SK-N-SH treated with all-trans-retinoic acid at 6 μM for 48 hours (cell line): Measurements from ENCODE around the gene RRAS2.

Experiments used
- ARNTL ChIP-seq: fragments of 450-650 bp; formaldehyde crosslinking; IDR thresholded peaks from 2 replicates; pipeline ENCODE4 v1.5.0; 2020; ENCODE audit warnings: low read depth, mild to moderate bottlenecking, moderate library complexity, borderline replicate concordance
- BACH2 ChIP-seq: fragments of 250-450 bp; sonication (Bioruptor Pico); IDR thresholded peaks from 2 replicates; pipeline ENCODE4 v1.9.0; 2021; ENCODE audit warnings: mild to moderate bottlenecking, borderline replicate concordance
- ESRRG ChIP-seq: fragments of 250-450 bp; sonication (Bioruptor Pico); IDR thresholded peaks from 2 replicates; pipeline ENCODE4 v1.6.1; 2021; ENCODE audit warnings: mild to moderate bottlenecking
- GLIS3 ChIP-seq: fragments of 250-450 bp; sonication (Bioruptor Pico); IDR thresholded peaks from 2 replicates; pipeline ENCODE4 v1.5.0; 2020; ENCODE audit warnings: mild to moderate bottlenecking, moderate library complexity
- OSR1 ChIP-seq: fragments of 250-450 bp; sonication (Bioruptor Pico); IDR thresholded peaks from 2 replicates; pipeline ENCODE4 v1.8.0; 2022; ENCODE audit warnings: moderate library complexity, mild to moderate bottlenecking, inconsistent platforms
- PPARA ChIP-seq: fragments of 250-450 bp; sonication (Bioruptor Pico); IDR thresholded peaks from 2 replicates; pipeline ENCODE4 v1.5.0; 2020; ENCODE audit warnings: mild to moderate bottlenecking, borderline replicate concordance
- RARB ChIP-seq: fragments of 250-450 bp; sonication (Bioruptor Pico); IDR thresholded peaks from 2 replicates; pipeline ENCODE4 v1.8.0; 2021; ENCODE audit warnings: mild to moderate bottlenecking, moderate library complexity
- SNAI2 ChIP-seq: fragments of 250-450 bp; sonication (Bioruptor Pico); IDR thresholded peaks from 2 replicates; pipeline ENCODE4 v1.5.0; 2020; ENCODE audit warnings: mild to moderate bottlenecking, moderate library complexity
- TOX ChIP-seq: fragments of 250-450 bp; sonication (Bioruptor Pico); IDR thresholded peaks from 2 replicates; pipeline ENCODE4 v1.8.0; 2021; ENCODE audit warnings: mild to moderate bottlenecking, moderate library complexity, borderline replicate concordance
- ZFP30 ChIP-seq: fragments of 450-650 bp; formaldehyde crosslinking; IDR thresholded peaks from 2 replicates; pipeline ENCODE4 v1.5.0; 2022; ENCODE audit warnings: mild to moderate bottlenecking, moderate library complexity
- ZNF70 ChIP-seq: fragments of 450-650 bp; formaldehyde crosslinking; IDR thresholded peaks from 2 replicates; pipeline ENCODE4 v1.5.0; 2020; ENCODE audit warnings: mild to moderate bottlenecking, moderate library complexity
- TF ChIP-seq, protein P1 (sequence below): fragments of 250-450 bp; sonication (Bioruptor Pico); IDR thresholded peaks from 2 replicates; pipeline ENCODE4 v1.8.0; 2020; ENCODE audit warnings: mild to moderate bottlenecking, moderate library complexity, borderline replicate concordance
- TF ChIP-seq, protein P2 (sequence below): fragments of 250-450 bp; sonication (Bioruptor Pico); IDR thresholded peaks from 2 replicates; pipeline ENCODE4 v1.5.1; 2020; ENCODE audit warnings: low read depth, mild to moderate bottlenecking, moderate library complexity
- TF ChIP-seq, protein P3 (sequence below): fragments of 250-450 bp; sonication (Bioruptor Pico); IDR thresholded peaks from 2 replicates; pipeline ENCODE4 v1.5.1; 2021; ENCODE audit warnings: mild to moderate bottlenecking, moderate library complexity

DNA sequence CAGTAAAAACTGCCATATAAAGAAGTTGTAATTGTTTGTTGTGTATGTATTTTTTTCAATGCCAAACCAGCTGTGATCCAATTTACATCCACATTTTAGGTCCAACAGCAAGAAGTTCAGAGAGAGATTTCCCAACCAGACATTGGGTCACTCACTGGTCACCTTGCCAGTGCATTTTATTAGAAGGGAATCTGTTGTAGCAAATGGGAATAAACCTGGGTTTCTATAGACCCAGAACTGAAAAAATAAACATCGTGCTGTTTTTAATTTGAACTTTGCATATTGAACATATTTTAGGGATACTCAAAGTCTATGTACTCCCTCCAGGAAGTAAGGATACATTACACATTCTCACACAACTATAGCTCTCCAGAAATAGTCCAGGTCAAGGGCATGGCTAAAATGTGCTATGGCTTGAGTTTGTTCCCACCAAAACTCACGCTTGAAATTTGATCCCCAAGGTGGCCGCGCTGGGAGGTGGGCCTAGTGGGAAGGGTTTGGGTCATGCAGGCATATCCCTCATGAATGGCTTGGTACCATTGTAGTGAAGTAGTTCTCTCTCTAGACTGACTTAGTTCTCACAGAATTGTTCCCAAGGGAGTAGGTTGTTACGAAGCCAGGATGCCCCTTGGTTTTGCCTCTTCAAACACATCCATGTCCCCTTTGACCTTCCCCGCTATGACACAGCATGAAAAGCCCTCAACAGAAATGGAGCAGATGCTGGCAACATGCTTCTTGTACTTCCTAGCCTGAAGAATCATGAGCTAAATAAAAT, 90.9 kb downstream of the RRAS2 start:
- TF ChIP-seq SNAI2 (no peak), PPARA (CRISPR knock-in tag) (no peak), TOX (CRISPR knock-in tag) (no peak), ARNTL (no peak), OSR1 (no peak), BACH2 (CRISPR knock-in tag) (no peak), RARB (CRISPR knock-in tag) (no peak), ESRRG (CRISPR knock-in tag) (no peak), ZFP30 (CRISPR knock-in tag) (no peak), GLIS3 (CRISPR knock-in tag) (no peak), ZNF70 (CRISPR knock-in tag) (no peak)
- TF ChIP-seq, protein P1, sequence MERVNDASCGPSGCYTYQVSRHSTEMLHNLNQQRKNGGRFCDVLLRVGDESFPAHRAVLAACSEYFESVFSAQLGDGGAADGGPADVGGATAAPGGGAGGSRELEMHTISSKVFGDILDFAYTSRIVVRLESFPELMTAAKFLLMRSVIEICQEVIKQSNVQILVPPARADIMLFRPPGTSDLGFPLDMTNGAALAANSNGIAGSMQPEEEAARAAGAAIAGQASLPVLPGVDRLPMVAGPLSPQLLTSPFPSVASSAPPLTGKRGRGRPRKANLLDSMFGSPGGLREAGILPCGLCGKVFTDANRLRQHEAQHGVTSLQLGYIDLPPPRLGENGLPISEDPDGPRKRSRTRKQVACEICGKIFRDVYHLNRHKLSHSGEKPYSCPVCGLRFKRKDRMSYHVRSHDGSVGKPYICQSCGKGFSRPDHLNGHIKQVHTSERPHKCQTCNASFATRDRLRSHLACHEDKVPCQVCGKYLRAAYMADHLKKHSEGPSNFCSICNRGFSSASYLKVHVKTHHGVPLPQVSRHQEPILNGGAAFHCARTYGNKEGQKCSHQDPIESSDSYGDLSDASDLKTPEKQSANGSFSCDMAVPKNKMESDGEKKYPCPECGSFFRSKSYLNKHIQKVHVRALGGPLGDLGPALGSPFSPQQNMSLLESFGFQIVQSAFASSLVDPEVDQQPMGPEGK (CRISPR knock-in tag), result no peak
- TF ChIP-seq, protein P2, sequence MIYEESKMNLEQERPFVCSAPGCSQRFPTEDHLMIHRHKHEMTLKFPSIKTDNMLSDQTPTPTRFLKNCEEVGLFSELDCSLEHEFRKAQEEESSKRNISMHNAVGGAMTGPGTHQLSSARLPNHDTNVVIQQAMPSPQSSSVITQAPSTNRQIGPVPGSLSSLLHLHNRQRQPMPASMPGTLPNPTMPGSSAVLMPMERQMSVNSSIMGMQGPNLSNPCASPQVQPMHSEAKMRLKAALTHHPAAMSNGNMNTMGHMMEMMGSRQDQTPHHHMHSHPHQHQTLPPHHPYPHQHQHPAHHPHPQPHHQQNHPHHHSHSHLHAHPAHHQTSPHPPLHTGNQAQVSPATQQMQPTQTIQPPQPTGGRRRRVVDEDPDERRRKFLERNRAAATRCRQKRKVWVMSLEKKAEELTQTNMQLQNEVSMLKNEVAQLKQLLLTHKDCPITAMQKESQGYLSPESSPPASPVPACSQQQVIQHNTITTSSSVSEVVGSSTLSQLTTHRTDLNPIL (CRISPR knock-in tag), result no peak
- TF ChIP-seq, protein P3, sequence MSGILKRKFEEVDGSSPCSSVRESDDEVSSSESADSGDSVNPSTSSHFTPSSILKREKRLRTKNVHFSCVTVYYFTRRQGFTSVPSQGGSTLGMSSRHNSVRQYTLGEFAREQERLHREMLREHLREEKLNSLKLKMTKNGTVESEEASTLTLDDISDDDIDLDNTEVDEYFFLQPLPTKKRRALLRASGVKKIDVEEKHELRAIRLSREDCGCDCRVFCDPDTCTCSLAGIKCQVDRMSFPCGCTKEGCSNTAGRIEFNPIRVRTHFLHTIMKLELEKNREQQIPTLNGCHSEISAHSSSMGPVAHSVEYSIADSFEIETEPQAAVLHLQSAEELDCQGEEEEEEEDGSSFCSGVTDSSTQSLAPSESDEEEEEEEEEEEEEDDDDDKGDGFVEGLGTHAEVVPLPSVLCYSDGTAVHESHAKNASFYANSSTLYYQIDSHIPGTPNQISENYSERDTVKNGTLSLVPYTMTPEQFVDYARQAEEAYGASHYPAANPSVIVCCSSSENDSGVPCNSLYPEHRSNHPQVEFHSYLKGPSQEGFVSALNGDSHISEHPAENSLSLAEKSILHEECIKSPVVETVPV (CRISPR knock-in tag), result no peak
